HepG2 (cell line): ENCODE data around the gene HIPK2. TPM values are rescaled to one million over a fixed set of nuclear protein-coding genes. Genes with fewer than 3 reads are reported as not detected.

Experiments used
- ATAC-seq: fragments of 200-7000 bp; cut with Tn5 transposase; 3 replicates; pipeline ENCODE4 v1.9.1; 2020; ENCODE audit warnings: mild to moderate bottlenecking, moderate library complexity
- BruUV-seq: library from RNA; stranded (reverse); fragments of 400-500 nt; replicated peaks from 2 replicates; lab custom pipeline; 2021; lab: Mats Ljungman, UMichigan
- CTCF ChIA-PET: fragments of 300-600 bp; formaldehyde crosslinking; extraction: SDS; loops from one replicate; lab custom pipeline; 2021; ENCODE audit warnings: low total read pairs, inconsistent platforms, low intra/inter-chr PET ratio; lab: Yijun Ruan, JAX
- POLR2A ChIA-PET: fragments of 350-600 bp; sonication (Branson Sonifier 250); formaldehyde crosslinking; loops from one replicate; lab custom pipeline; 2020; ENCODE audit warnings: antibody characterized with exemption, inconsistent platforms; lab: Yijun Ruan, JAX
- DNase-seq: peaks from one replicate; pipeline ENCODE4 v3.0.0-alpha.2; 2015; ENCODE audit warnings: low spot score
- FAIRE-seq: peaks from 3 replicates; lab custom pipeline; 2011; peaks lifted over from hg19 to GRCh38; lab: Jason Lieb, UNC
- H2AFZ ChIP-seq: one replicate; pipeline ENCODE4 v1.6.1; 2011; ENCODE audit warnings: low read length, inconsistent platforms
- H3K27ac ChIP-seq: fragments of 300-600 bp; 3 replicates; pipeline ENCODE4 v1.8.0; 2011; ENCODE audit warnings: mixed run types, mild to moderate bottlenecking, mixed read lengths, low read length, inconsistent platforms; ENCODE audit not compliant: insufficient read depth; ENCODE audit errors: extremely low read length
- H3K27me3 ChIP-seq, 2 experiments: fragments of 200-600 bp in 1 of 2; 2 replicates in 1 of 2; 3 replicates in 1 of 2; pipeline versions ENCODE4 v1.6.0 to v1.8.0; 2011; ENCODE audit warnings: low read length in 2 of 2, mild to moderate bottlenecking in 2 of 2, moderate library complexity in 2 of 2, inconsistent platforms in 1 of 2; ENCODE audit not compliant: insufficient read depth in 2 of 2, control insufficient read depth in 1 of 2
- H3K36me3 ChIP-seq, 2 experiments: fragments of 200-600 bp in 1 of 2; replicated peaks in 1 of 2; 2 replicates in 1 of 2; 3 replicates in 1 of 2; pipeline versions ENCODE4 v1.5.1 to v1.8.0; 2011; ENCODE audit warnings: low read length in 2 of 2, inconsistent platforms in 1 of 2; ENCODE audit not compliant: insufficient read depth in 2 of 2, control insufficient read depth in 1 of 2
- H3K4me1 ChIP-seq: 2 replicates; pipeline ENCODE4 v1.5.1; 2012; ENCODE audit warnings: low read length, inconsistent platforms; ENCODE audit not compliant: insufficient read depth
- H3K4me2 ChIP-seq: 2 replicates; pipeline ENCODE4 v1.6.0; 2011; ENCODE audit warnings: low read depth, low read length, inconsistent platforms
- H3K4me3 ChIP-seq, 3 experiments: fragments of 200-600 bp in 1 of 3; sonication (generic), shearing (Covaris generic) in 1 of 3; replicated peaks in 1 of 3; 2 replicates each; pipeline ENCODE4 v1.5.1; 2011 to 2016; ENCODE audit warnings: low read length in 3 of 3, inconsistent platforms in 2 of 3, low read depth in 2 of 3, mild to moderate bottlenecking in 2 of 3, control low read depth in 1 of 3, mixed read lengths in 1 of 3; ENCODE audit not compliant: insufficient read depth in 1 of 3
- H3K79me2 ChIP-seq: one replicate; pipeline ENCODE4 v1.6.1; 2011; ENCODE audit warnings: low read length, inconsistent platforms; ENCODE audit not compliant: insufficient read depth
- H3K9ac ChIP-seq: 2 replicates; pipeline ENCODE4 v1.6.0; 2011; ENCODE audit warnings: mild to moderate bottlenecking, low read depth, low read length, inconsistent platforms; ENCODE audit not compliant: insufficient read depth
- H3K9me3 ChIP-seq: 2 replicates; pipeline ENCODE4 v1.5.1; 2012; ENCODE audit warnings: mild to moderate bottlenecking, low read length
- H4K20me1 ChIP-seq: 2 replicates; pipeline ENCODE4 v1.6.0; 2011; ENCODE audit warnings: inconsistent platforms, mild to moderate bottlenecking, low read length, moderate library complexity; ENCODE audit not compliant: insufficient read depth
- BATF2 ChIP-seq: sonication (generic); formaldehyde crosslinking; IDR thresholded peaks from 2 replicates; pipeline ENCODE4 v1.8.0; 2022; ENCODE audit warnings: mild to moderate bottlenecking, missing genetic modification reagents, moderate library complexity
- BORCS8-MEF2B ChIP-seq: sonication (generic); formaldehyde crosslinking; IDR thresholded peaks from 2 replicates; pipeline ENCODE4 v1.8.0; 2022; ENCODE audit warnings: mild to moderate bottlenecking, missing genetic modification reagents
- MYPOP ChIP-seq: sonication (generic); formaldehyde crosslinking; IDR thresholded peaks from 2 replicates; pipeline ENCODE4 v1.8.1; 2023; ENCODE audit warnings: mild to moderate bottlenecking, moderate library complexity, missing genetic modification reagents
- ZNF878 ChIP-seq: sonication (generic); formaldehyde crosslinking; IDR thresholded peaks from 2 replicates; pipeline ENCODE4 v1.8.1; 2023; ENCODE audit warnings: mild to moderate bottlenecking, missing genetic modification reagents, moderate library complexity
- WGBS: methylation state at CpG from one replicate; pipeline ENCODE4 v1.1.6; 2017; ENCODE audit warnings: low lambda C conversion rate; 5-methylcytosine and 5-hydroxymethylcytosine counted together
- in situ Hi-C: cut with HindIII; loops from 2 replicates; pipeline ENCODE4 v1.10.0; 2017; ENCODE audit warnings: low pct_unique_long_range_greater_than_20kb; ENCODE audit not compliant: extremely low pct_ligation_motif_present
- intact Hi-C: fragments of 100-400 bp; cut with micrococcal nuclease; formaldehyde crosslinking; loops from one replicate; pipeline ENCODE4 v1.10.0; 2022; ENCODE audit not compliant: unreplicated experiment
- polyA plus RNA-seq, 8 experiments: library from polyadenylated mRNA; depleted of rRNA in 3 of 8; stranded (reverse) in 7 of 8; unstranded in 1 of 8; fragments of >200 nt; fragmentation: Illumina TruSeq in 4 of 8; extraction: Trizol in 4 of 8; gene quantifications; 2 replicates each; pipeline versions ENCODE4 v1.2.1 to v1.2.3, GENCODE V29; 2011 to 2016; ENCODE audit warnings: low read depth in 4 of 8, missing spikeins in 1 of 8, mixed read lengths in 1 of 8; ENCODE audit not compliant: insufficient read depth in 1 of 8
- total RNA-seq, 5 experiments: library from RNA; depleted of rRNA; stranded (reverse); fragments of >200 nt; fragmentation: Illumina TruSeq; extraction: Trizol; gene quantifications; 2 replicates each; pipeline ENCODE4 v1.2.3, GENCODE V29; 2016; ENCODE audit warnings: low read depth in 1 of 5

Gene HIPK2
- total and polyA plus RNA-seq, 2 of the 13 experiments (the other 11 are each of a cell fraction or from before 2014, with no cell fraction given): 14.4 to 20.2 TPM

GRCh38 chr7:139631520-139632031 is 146.2 kb downstream of the HIPK2 start:
- ChIA-PET POLR2A (no interaction called here), CTCF (no interaction called here)
- no TSS peak for BruUV-seq
- FAIRE-seq (no peak), ATAC-seq (no peak), DNase-seq (no peak)
- peaks cover 30 to 78% of the 10 kb centered on the region in 2 experiments for H3K36me3 ChIP-seq
- H3K4me3 ChIP-seq: no peak overlapping the region
- H3K9ac ChIP-seq: no peak overlapping the region
- H3K27ac ChIP-seq: no peak overlapping the region
- WGBS: 94% methylated on average over 5 of the region's 5 CpGs
- 0 out of 2 replicates have a peak, but pooled peaks cover 4% of the 10 kb centered on the region for H4K20me1 ChIP-seq
- TF ChIP-seq BORCS8-MEF2B (CRISPR knock-in tag) (no peak), BATF2 (no peak), ZNF878 (CRISPR knock-in tag) (no peak), MYPOP (CRISPR knock-in tag) (no peak)
- H3K9me3 ChIP-seq: no peaks in the 10 kb centered on the region
- H2AFZ ChIP-seq: no peak overlapping the region
- H3K4me2 ChIP-seq: no peak overlapping the region
- intact Hi-C loops: loop anchor here (2.0 kb wide), 1 partner anchor 195 kb away; no protein-coding TSS in a partner anchor
- in situ Hi-C loops: no loop called here
- peaks cover 3% of the 10 kb centered on the region for H3K79me2 ChIP-seq
- no peaks in the 10 kb centered on the region for H3K4me1 ChIP-seq
- no peaks in the 10 kb centered on the region for H3K27me3 ChIP-seq
